GM11168 (cell line): Measurements from ENCODE around the gene ZNF70.
"Not testable (repeated sequence)": the region's sequence is repeated elsewhere in the genome, so short reads cannot be mapped to it uniquely, and the experiment has no call there.

Experiments used
- in situ Hi-C: fragments of 300-500 bp; cut with MboI; formaldehyde crosslinking; loops from one replicate; pipeline ENCODE4 v1.12.0; 2022; ENCODE audit warnings: low sequenced_read_pairs; ENCODE audit not compliant: unreplicated experiment

The ZNF70 gene

GRCh38 chr22:23762842-23763578 lies 12.1 kb upstream of the ZNF70 start, which contains the start of gene C22orf15:
Gene C22orf15 (plus strand): TSS chr22:23762990. CDS start chr22:23763307, 317 bp downstream.
- in situ Hi-C loops, result no loop called here

- in situ Hi-C loops, result no loop called here
Measured at GRCh38 chr22:23760056-23760455, 9.1 kb upstream of the ZNF70 start.

GRCh38 chr22:23759566-23759965 lies 8.7 kb upstream of the ZNF70 start:
- in situ Hi-C loops, result no loop called here

GRCh38 chr22:23756891-23757290 lies 6.0 kb upstream of the ZNF70 start:
- in situ Hi-C loops, result no loop called here

- in situ Hi-C loops, result no loop called here
Measured at GRCh38 chr22:23755711-23756110, 4.8 kb upstream of the ZNF70 start.

GRCh38 chr22:23754980-23755636 lies 4.2 kb upstream of the ZNF70 start:
- in situ Hi-C loops, result no loop called here

GRCh38 chr22:23754220-23754919 lies 3.5 kb upstream of the ZNF70 start, which contains the start of gene VPREB3:
Gene VPREB3 (minus strand): TSS chr22:23754425. CDS start chr22:23754363, 62 bp downstream.
- in situ Hi-C loops, result no loop called here

- in situ Hi-C loops, result no loop called here
Measured at GRCh38 chr22:23753385-23753784, 2.5 kb upstream of the ZNF70 start.

GRCh38 chr22:23752750-23753149 lies 1.8 kb upstream of the ZNF70 start:
- in situ Hi-C loops, result no loop called here

- in situ Hi-C loops, result no loop called here
Measured at GRCh38 chr22:23752090-23752691, 1.3 kb upstream of the ZNF70 start.

GRCh38 chr22:23751441-23751996 lies 607 bp upstream of the ZNF70 start:
- in situ Hi-C loops, result no loop called here

- in situ Hi-C loops, result no loop called here
Measured at GRCh38 chr22:23750367-23750713, 572 bp downstream of the ZNF70 start.

GRCh38 chr22:23749841-23750301 lies 1.0 kb downstream of the ZNF70 start:
- in situ Hi-C loops, result no loop called here

- in situ Hi-C loops, result no loop called here
Measured at GRCh38 chr22:23745791-23746190, 5.1 kb downstream of the ZNF70 start.

- in situ Hi-C loops, result no loop called here
Measured at GRCh38 chr22:23744485-23744884, 6.4 kb downstream of the ZNF70 start.

- in situ Hi-C loops, result no loop called here
Measured at GRCh38 chr22:23744001-23744400, 6.9 kb downstream of the ZNF70 start.

- in situ Hi-C loops, result no loop called here
Measured at GRCh38 chr22:23743303-23743705, 7.6 kb downstream of the ZNF70 start.

GRCh38 chr22:23742505-23743264 lies 8.2 kb downstream of the ZNF70 start:
- in situ Hi-C loops, result no loop called here

GRCh38 chr22:23737696-23738095 lies 13.2 kb downstream of the ZNF70 start:
- in situ Hi-C loops, result no loop called here

GRCh38 chr22:23728108-23728507 lies 22.8 kb downstream of the ZNF70 start:
- in situ Hi-C loops, result not testable (repeated sequence)
